K562 (cell line): ENCODE data around the gene RPTOR.

Experiments
- HINFP ChIP-seq: fragments of 450-650 bp; conservative IDR thresholded peaks from 2 replicates; pipeline ENCODE4 v1.6.1; 2016; ENCODE audit warnings: missing genetic modification characterization, low read depth, mild to moderate bottlenecking, control low read depth, missing compliant biosample characterization
- NRF1 ChIP-seq, 2 experiments: fragments of 450-650 bp; IDR thresholded peaks in 1 of 2; conservative IDR thresholded peaks in 1 of 2; 2 replicates each; pipeline ENCODE4 v1.6.1; 2014; ENCODE audit warnings: mild to moderate bottlenecking in 2 of 2
- SREBF1 ChIP-seq: fragments of 150-350 bp; IDR thresholded peaks from 2 replicates; pipeline ENCODE4 v1.6.1; 2014; ENCODE audit warnings: antibody characterized with exemption, low read depth, low read length, borderline replicate concordance
- YY1 ChIP-seq, 3 experiments: IDR thresholded peaks; 2 replicates each; pipeline ENCODE4 v1.6.1; 2011; ENCODE audit warnings: low read length in 2 of 3, mild to moderate bottlenecking in 2 of 3, moderate library complexity in 2 of 3, borderline replicate concordance in 1 of 3, control low read depth in 1 of 3, low read depth in 1 of 3; ENCODE audit not compliant: insufficient read depth in 3 of 3, insufficient replicate concordance in 2 of 3, control insufficient read depth in 1 of 3, insufficient read length in 1 of 3; ENCODE audit errors: extremely low read depth in 1 of 3
- ZNF133 ChIP-seq: fragments of 250-450 bp; sonication (Bioruptor Pico); IDR thresholded peaks from 2 replicates; pipeline ENCODE4 v1.4.0; 2020; ENCODE audit warnings: mild to moderate bottlenecking
- ZNF354B ChIP-seq: fragments of 250-450 bp; sonication (Bioruptor Pico); IDR thresholded peaks from 2 replicates; pipeline ENCODE4 v1.4.0; 2020
- ZNF695 ChIP-seq: fragments of 450-650 bp; formaldehyde crosslinking; IDR thresholded peaks from 2 replicates; pipeline ENCODE4 v1.4.0; 2020; ENCODE audit warnings: mild to moderate bottlenecking, moderate library complexity
- ZNF707 ChIP-seq: fragments of 250-450 bp; sonication (Bioruptor Pico); conservative IDR thresholded peaks from 2 replicates; pipeline ENCODE4 v1.8.0; 2022; ENCODE audit warnings: inconsistent platforms, mild to moderate bottlenecking, moderate library complexity
- ZNF778 ChIP-seq: fragments of 450-650 bp; formaldehyde crosslinking; IDR thresholded peaks from 2 replicates; pipeline ENCODE4 v1.4.0; 2020; ENCODE audit warnings: mild to moderate bottlenecking, moderate library complexity
- ZZZ3 ChIP-seq: fragments of 450-650 bp; IDR thresholded peaks from 2 replicates; pipeline ENCODE4 v1.6.1; 2016; ENCODE audit warnings: antibody characterized with exemption, mild to moderate bottlenecking, moderate library complexity
- TF ChIP-seq, protein P1 (sequence below), 3 experiments: IDR thresholded peaks in 2 of 3; conservative IDR thresholded peaks in 1 of 3; 2 replicates each; pipeline ENCODE4 v1.5.1; 2011 to 2012; ENCODE audit warnings: low read length in 3 of 3, mild to moderate bottlenecking in 3 of 3, control low read depth in 2 of 3, improper control_type of control experiment in 1 of 3, inconsistent platforms in 1 of 3, low read depth in 1 of 3, mixed read lengths in 1 of 3, moderate library complexity in 1 of 3; ENCODE audit not compliant: insufficient read depth in 2 of 3
- TF ChIP-seq, protein P2 (sequence below): sonication (generic); formaldehyde crosslinking; IDR thresholded peaks from 2 replicates; pipeline ENCODE4 v1.5.0; 2020; ENCODE audit warnings: missing genetic modification reagents

DNA sequence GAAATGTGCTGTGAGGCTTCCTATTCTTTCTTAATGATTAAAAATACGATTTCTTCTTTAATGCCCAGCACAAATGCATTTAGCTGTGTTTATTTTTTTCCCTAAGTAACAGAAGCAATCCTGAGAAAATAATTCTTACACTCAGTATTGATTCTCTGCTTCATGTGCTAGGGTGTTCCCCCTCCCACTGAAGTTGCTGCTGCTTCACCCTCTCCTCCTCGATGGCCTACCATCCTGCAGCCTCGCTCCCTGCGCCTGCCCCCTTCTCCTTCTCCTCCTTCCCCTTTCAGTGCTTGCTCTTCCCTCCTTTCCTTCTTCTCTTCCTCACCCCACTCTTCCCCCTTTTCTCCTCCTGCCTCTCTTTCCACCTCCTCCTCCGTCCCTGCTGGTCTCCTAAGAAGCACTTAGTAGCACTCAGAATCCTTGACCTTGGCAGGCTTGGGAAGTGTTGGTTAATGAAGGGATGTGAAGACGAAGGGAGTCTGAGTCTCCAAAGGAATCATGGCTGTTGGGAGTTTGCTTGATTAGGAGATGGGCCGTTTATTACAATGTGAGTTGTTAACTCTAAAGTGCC, 119.7 kb downstream of the RPTOR start:
- TF ChIP-seq, protein P1, sequence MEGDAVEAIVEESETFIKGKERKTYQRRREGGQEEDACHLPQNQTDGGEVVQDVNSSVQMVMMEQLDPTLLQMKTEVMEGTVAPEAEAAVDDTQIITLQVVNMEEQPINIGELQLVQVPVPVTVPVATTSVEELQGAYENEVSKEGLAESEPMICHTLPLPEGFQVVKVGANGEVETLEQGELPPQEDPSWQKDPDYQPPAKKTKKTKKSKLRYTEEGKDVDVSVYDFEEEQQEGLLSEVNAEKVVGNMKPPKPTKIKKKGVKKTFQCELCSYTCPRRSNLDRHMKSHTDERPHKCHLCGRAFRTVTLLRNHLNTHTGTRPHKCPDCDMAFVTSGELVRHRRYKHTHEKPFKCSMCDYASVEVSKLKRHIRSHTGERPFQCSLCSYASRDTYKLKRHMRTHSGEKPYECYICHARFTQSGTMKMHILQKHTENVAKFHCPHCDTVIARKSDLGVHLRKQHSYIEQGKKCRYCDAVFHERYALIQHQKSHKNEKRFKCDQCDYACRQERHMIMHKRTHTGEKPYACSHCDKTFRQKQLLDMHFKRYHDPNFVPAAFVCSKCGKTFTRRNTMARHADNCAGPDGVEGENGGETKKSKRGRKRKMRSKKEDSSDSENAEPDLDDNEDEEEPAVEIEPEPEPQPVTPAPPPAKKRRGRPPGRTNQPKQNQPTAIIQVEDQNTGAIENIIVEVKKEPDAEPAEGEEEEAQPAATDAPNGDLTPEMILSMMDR (IDR thresholded peaks at IDR 0.05 in 2 of 3, conservative IDR thresholded peaks at IDR 0.05 in 1 of 3; ENCODE audit: insufficient read depth in 2 of 3, low read depth in 1 of 3, low read length in 3 of 3) = no peak
- no peak for TF ChIP-seq HINFP
- TF ChIP-seq, protein P2, sequence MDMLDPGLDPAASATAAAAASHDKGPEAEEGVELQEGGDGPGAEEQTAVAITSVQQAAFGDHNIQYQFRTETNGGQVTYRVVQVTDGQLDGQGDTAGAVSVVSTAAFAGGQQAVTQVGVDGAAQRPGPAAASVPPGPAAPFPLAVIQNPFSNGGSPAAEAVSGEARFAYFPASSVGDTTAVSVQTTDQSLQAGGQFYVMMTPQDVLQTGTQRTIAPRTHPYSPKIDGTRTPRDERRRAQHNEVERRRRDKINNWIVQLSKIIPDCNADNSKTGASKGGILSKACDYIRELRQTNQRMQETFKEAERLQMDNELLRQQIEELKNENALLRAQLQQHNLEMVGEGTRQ (CRISPR knock-in tag) = no peak
- no peak for TF ChIP-seq NRF1 (conservative IDR thresholded peaks at IDR 0.05 in 1 of 2, IDR thresholded peaks at IDR 0.05 in 1 of 2)
- TF ChIP-seq ZNF354B (CRISPR knock-in tag) = no peak
- no peak for TF ChIP-seq YY1 (IDR thresholded peaks at IDR 0.05; ENCODE audit: borderline replicate concordance in 1 of 3, control insufficient read depth in 1 of 3, extremely low read depth in 1 of 3, insufficient read depth in 3 of 3, insufficient read length in 1 of 3, insufficient replicate concordance in 2 of 3, low read depth in 1 of 3, low read length in 2 of 3)
- no peak for TF ChIP-seq SREBF1
- TF ChIP-seq ZNF133 (CRISPR knock-in tag) = no peak
- TF ChIP-seq ZZZ3 = no peak
- no peak for TF ChIP-seq ZNF707 (CRISPR knock-in tag)
- TF ChIP-seq ZNF695 (CRISPR knock-in tag) = no peak
- TF ChIP-seq ZNF778 (CRISPR knock-in tag) = no peak
